ENCODE results near the gene FSIP2. TPM values are rescaled to one million over a fixed set of nuclear protein-coding genes. Genes with fewer than 3 reads are reported as not detected.

Gene FSIP2
- total and polyA plus RNA-seq, 2 donors (not counting 1 experiment from before 2014, with no cell fraction given) = 0.01 to 0.54 TPM

DNA sequence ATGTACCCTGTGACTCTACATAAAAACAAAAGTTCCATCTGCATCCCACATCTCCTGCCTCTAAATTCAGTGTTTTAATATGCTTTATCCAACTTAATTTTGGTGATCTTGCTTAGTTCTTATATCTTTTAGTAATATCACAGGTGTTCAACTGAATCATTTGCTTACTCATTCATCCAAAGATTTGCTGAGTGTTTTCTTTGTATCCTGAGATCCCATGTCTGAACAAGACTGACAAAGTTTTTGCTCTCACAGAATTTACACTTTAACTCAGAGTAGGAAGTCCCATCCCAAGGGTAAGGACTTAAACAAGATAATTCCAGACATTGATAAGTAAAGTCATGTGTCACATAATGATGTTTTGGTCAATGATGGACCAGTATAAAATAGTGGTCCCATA is 87.0 kb downstream of the FSIP2 start:
- no peak overlapping the region for H2AFZ ChIP-seq (ENCODE audit: insufficient read depth, low read depth, low read length, poor library complexity, severe bottlenecking)
- H3K27me3 Mint-ChIP-seq = no peaks in the 10 kb centered on the region
- TF ChIP-seq, protein P1, sequence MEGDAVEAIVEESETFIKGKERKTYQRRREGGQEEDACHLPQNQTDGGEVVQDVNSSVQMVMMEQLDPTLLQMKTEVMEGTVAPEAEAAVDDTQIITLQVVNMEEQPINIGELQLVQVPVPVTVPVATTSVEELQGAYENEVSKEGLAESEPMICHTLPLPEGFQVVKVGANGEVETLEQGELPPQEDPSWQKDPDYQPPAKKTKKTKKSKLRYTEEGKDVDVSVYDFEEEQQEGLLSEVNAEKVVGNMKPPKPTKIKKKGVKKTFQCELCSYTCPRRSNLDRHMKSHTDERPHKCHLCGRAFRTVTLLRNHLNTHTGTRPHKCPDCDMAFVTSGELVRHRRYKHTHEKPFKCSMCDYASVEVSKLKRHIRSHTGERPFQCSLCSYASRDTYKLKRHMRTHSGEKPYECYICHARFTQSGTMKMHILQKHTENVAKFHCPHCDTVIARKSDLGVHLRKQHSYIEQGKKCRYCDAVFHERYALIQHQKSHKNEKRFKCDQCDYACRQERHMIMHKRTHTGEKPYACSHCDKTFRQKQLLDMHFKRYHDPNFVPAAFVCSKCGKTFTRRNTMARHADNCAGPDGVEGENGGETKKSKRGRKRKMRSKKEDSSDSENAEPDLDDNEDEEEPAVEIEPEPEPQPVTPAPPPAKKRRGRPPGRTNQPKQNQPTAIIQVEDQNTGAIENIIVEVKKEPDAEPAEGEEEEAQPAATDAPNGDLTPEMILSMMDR (IDR thresholded peaks at IDR 0.05) = no peak
- no peak for TF ChIP-seq EZH2 (IDR thresholded peaks at IDR 0.05; ENCODE audit: borderline replicate concordance, insufficient read depth, low read depth, low read length, poor library complexity, severe bottlenecking)

DNA sequence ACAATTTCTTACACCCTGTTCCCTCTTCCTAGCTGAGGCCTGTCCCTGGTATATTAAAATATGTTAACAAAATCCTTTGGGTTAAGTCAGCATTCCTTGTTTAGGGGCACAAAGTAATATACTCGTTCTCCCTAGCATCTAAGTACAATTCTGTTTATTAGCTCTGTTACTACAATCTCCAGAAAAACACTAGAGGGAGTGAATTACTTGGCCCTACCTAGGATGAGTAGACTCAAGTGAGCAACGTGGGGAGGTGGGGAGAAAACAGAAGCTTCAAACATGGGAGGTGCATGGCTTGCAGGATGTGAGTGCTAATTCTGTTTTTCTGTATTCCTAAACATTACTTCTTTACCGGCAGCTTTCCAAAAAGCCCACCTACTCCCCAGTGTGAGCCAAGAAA is 89.7 kb downstream of the FSIP2 start:
- intact Hi-C loops (cut with micrococcal nuclease) = no loop called here
- Histone ChIP-seq H3K36me3 (replicated peaks in 1 of 2; ENCODE audit: control extremely low read depth in 1 of 2, control insufficient read depth in 1 of 2, extremely low read depth in 1 of 2, insufficient read depth in 2 of 2, low read length in 1 of 2) (no peaks in the 10 kb centered on the region), H3K9ac (ENCODE audit: low read length) (no peak overlapping the region), H3K27me3 (replicated peaks in 1 of 4; ENCODE audit: control extremely low read depth in 1 of 4, control insufficient read depth in 3 of 4, insufficient read depth in 4 of 4, low read length in 3 of 4) (no peaks in the 10 kb centered on the region), H3K4me3 (ENCODE audit: control extremely low read depth in 1 of 5, extremely low read depth in 1 of 5, insufficient read depth in 1 of 5, low read depth in 2 of 5, low read length in 4 of 5) (no peak overlapping the region), H3K4me2 (replicated peaks; ENCODE audit: low read depth, low read length, poor library complexity, severe bottlenecking) (no peak overlapping the region), H3K9me3 (ENCODE audit: control extremely low read depth in 1 of 3, control insufficient read depth in 2 of 3, insufficient read depth in 1 of 3, low read length in 2 of 3) (no peaks in the 10 kb centered on the region), H3K79me2 (ENCODE audit: control insufficient read depth, insufficient read depth, low read length) (no peaks in the 10 kb centered on the region), H2AFZ (ENCODE audit: insufficient read depth, low read depth, low read length, poor library complexity, severe bottlenecking) (no peak overlapping the region), H4K20me1 (ENCODE audit: control insufficient read depth, insufficient read depth, low read length, poor library complexity, severe bottlenecking) (no peaks in the 10 kb centered on the region), H3K4me1 (ENCODE audit: control insufficient read depth in 2 of 2, insufficient read depth in 2 of 2, low read length in 2 of 2) (no peaks in the 10 kb centered on the region), H3K27ac (ENCODE audit: low read length in 2 of 2) (no peak overlapping the region)
- TF ChIP-seq, protein P1 (IDR thresholded peaks at IDR 0.05) = no peak
- no peak for TF ChIP-seq EZH2 (IDR thresholded peaks at IDR 0.05; ENCODE audit: borderline replicate concordance, insufficient read depth, low read depth, low read length, poor library complexity, severe bottlenecking)
- POLR2A ChIA-PET = no interaction called here
- no peak overlapping the region for H3K27ac Mint-ChIP-seq
- DNase-seq = no peak
- H3K4me3 Mint-ChIP-seq = no peak overlapping the region
- no peaks in the 10 kb centered on the region for H3K27me3 Mint-ChIP-seq
- CTCF ChIA-PET = no interaction called here
- no CpG with 5 or more reads among the region's 3 CpGs for WGBS (ENCODE audit: insufficient coverage)
- ATAC-seq (ENCODE audit: low read depth) = no peak
- no peaks in the 10 kb centered on the region for H3K9me3 Mint-ChIP-seq (ENCODE audit: insufficient read depth)
- H3K4me1 Mint-ChIP-seq = no peaks in the 10 kb centered on the region

More for the DNA sequence above, 87.0 kb downstream of the FSIP2 start:
- Mint-ChIP-seq H3K9me3 (ENCODE audit: insufficient read depth) (no peaks in the 10 kb centered on the region), H3K27ac (no peak overlapping the region), H3K4me3 (no peak overlapping the region), H3K4me1 (no peaks in the 10 kb centered on the region)
- DNase-seq = no peak
- H3K4me1 ChIP-seq (ENCODE audit: control insufficient read depth in 2 of 2, insufficient read depth in 2 of 2, low read length in 2 of 2) = no peaks in the 10 kb centered on the region
- H3K36me3 ChIP-seq (replicated peaks in 1 of 2; ENCODE audit: control extremely low read depth in 1 of 2, control insufficient read depth in 1 of 2, extremely low read depth in 1 of 2, insufficient read depth in 2 of 2, low read length in 1 of 2) = no peaks in the 10 kb centered on the region
- H3K27ac ChIP-seq (ENCODE audit: low read length in 2 of 2) = no peak overlapping the region
- no peak for ATAC-seq (ENCODE audit: low read depth)
- intact Hi-C loops (cut with micrococcal nuclease) = no loop called here
- H3K9ac ChIP-seq (ENCODE audit: low read length) = no peak overlapping the region
- no peaks in the 10 kb centered on the region for H3K79me2 ChIP-seq (ENCODE audit: control insufficient read depth, insufficient read depth, low read length)
- no peak overlapping the region for H3K4me3 ChIP-seq (ENCODE audit: control extremely low read depth in 1 of 5, extremely low read depth in 1 of 5, insufficient read depth in 1 of 5, low read depth in 2 of 5, low read length in 4 of 5)
- H4K20me1 ChIP-seq (ENCODE audit: control insufficient read depth, insufficient read depth, low read length, poor library complexity, severe bottlenecking) = no peaks in the 10 kb centered on the region
- POLR2A ChIA-PET = no interaction called here
- H3K4me2 ChIP-seq (replicated peaks; ENCODE audit: low read depth, low read length, poor library complexity, severe bottlenecking) = no peak overlapping the region
- CTCF ChIA-PET = no interaction called here
- H3K9me3 ChIP-seq (ENCODE audit: control extremely low read depth in 1 of 3, control insufficient read depth in 2 of 3, insufficient read depth in 1 of 3, low read length in 2 of 3) = no peaks in the 10 kb centered on the region
- no peaks in the 10 kb centered on the region for H3K27me3 ChIP-seq (replicated peaks in 1 of 4; ENCODE audit: control extremely low read depth in 1 of 4, control insufficient read depth in 3 of 4, insufficient read depth in 4 of 4, low read length in 3 of 4)

All from B cell (primary cell).